H1 (cell line): Measurements from ENCODE around the gene DAAM1. TPM values are rescaled to one million over a fixed set of nuclear protein-coding genes. Genes with fewer than 3 reads are reported as not detected.

Experiments used
- CTCF ChIA-PET: fragments of 300-600 bp; sonication (Branson Sonifier 250); formaldehyde crosslinking; loops from one replicate; lab custom pipeline; 2021; ENCODE audit not compliant: partially characterized antibody; lab: Charles Lee
- POLR2A ChIA-PET: fragments of 300-600 bp; sonication (Branson Sonifier 250); formaldehyde crosslinking; loops from one replicate; lab custom pipeline; 2021; ENCODE audit warnings: inconsistent platforms; ENCODE audit not compliant: partially characterized antibody; lab: Charles Lee
- DNase-seq, 2 experiments: peaks; one replicate each; pipeline versions ENCODE4 v3.0.0 to v3.0.0-alpha.2; 2010 to 2022; ENCODE audit warnings: low spot score in 2 of 2, low read depth in 1 of 2, mixed read lengths in 1 of 2
- FAIRE-seq: peaks from 2 replicates; lab custom pipeline; 2011; peaks lifted over from hg19 to GRCh38; lab: Jason Lieb, UNC
- H2AFZ ChIP-seq: 2 replicates; pipeline ENCODE4 v1.8.1; 2012; ENCODE audit warnings: low read length, inconsistent platforms
- H2AK5ac ChIP-seq: 2 replicates; pipeline ENCODE4 v1.6.1; 2013; ENCODE audit warnings: low read depth, low read length
- H2BK120ac ChIP-seq: replicated peaks from 2 replicates; pipeline ENCODE3; 2013; ENCODE audit warnings: low read depth, low read length, inconsistent platforms
- H2BK12ac ChIP-seq: 2 replicates; pipeline ENCODE4 v1.6.1; 2013; ENCODE audit warnings: low read depth, low read length
- H2BK15ac ChIP-seq: 2 replicates; pipeline ENCODE4 v1.6.1; 2013; ENCODE audit warnings: low read length
- H2BK20ac ChIP-seq: 2 replicates; pipeline ENCODE4 v1.6.1; 2013; ENCODE audit warnings: low read length
- H2BK5ac ChIP-seq: 2 replicates; pipeline ENCODE4 v1.6.1; 2013; ENCODE audit warnings: low read depth, low read length
- H3K14ac ChIP-seq: 2 replicates; pipeline ENCODE4 v1.6.1; 2013; ENCODE audit warnings: inconsistent platforms; ENCODE audit not compliant: insufficient read length
- H3K18ac ChIP-seq: 2 replicates; pipeline ENCODE4 v1.6.1; 2013; ENCODE audit warnings: low read length; ENCODE audit errors: extremely low read depth
- H3K23ac ChIP-seq: 2 replicates; pipeline ENCODE4 v1.6.1; 2013; ENCODE audit warnings: inconsistent platforms; ENCODE audit not compliant: insufficient read length
- H3K23me2 ChIP-seq: 2 replicates; pipeline ENCODE4 v1.6.1; 2013; ENCODE audit warnings: low read depth, low read length
- H3K27ac ChIP-seq: 2 replicates; pipeline ENCODE4 v1.6.1; 2011; ENCODE audit warnings: low read depth, low read length, inconsistent platforms
- H3K27me3 ChIP-seq, 4 experiments: replicated peaks in 1 of 4; 1 replicate in 1 of 4; 2 replicates in 3 of 4; pipeline versions ENCODE4 v1.6.1 to v1.8.1; 2011 to 2013; ENCODE audit warnings: low read length in 3 of 4, mild to moderate bottlenecking in 3 of 4, inconsistent platforms in 2 of 4, mixed read lengths in 2 of 4, moderate library complexity in 1 of 4; ENCODE audit not compliant: control insufficient read depth in 3 of 4, insufficient read depth in 3 of 4; ENCODE audit errors: extremely low read depth in 1 of 4
- H3K36me3 ChIP-seq, 4 experiments: 2 replicates each; pipeline versions ENCODE4 v1.6.1 to v1.8.1; 2011 to 2013; ENCODE audit warnings: mild to moderate bottlenecking in 4 of 4, low read length in 3 of 4, moderate library complexity in 2 of 4, control low read depth in 1 of 4, inconsistent platforms in 1 of 4; ENCODE audit not compliant: insufficient read depth in 4 of 4, control insufficient read depth in 2 of 4
- H3K4ac ChIP-seq: replicated peaks from 2 replicates; pipeline ENCODE3; 2013; ENCODE audit warnings: low read length, low read depth, mixed read lengths, inconsistent platforms; ENCODE audit not compliant: insufficient read length
- H3K4me1 ChIP-seq, 4 experiments: replicated peaks in 1 of 4; 1 replicate in 1 of 4; 2 replicates in 3 of 4; pipeline versions ENCODE4 v1.6.1 to v1.8.1; 2011 to 2013; ENCODE audit warnings: low read length in 3 of 4, inconsistent platforms in 2 of 4, mixed read lengths in 1 of 4; ENCODE audit not compliant: insufficient read depth in 4 of 4, control insufficient read depth in 3 of 4
- H3K4me2 ChIP-seq, 2 experiments: 2 replicates each; pipeline versions ENCODE4 v1.6.1 to v1.8.1; 2011 to 2013; ENCODE audit warnings: low read depth in 2 of 2, low read length in 2 of 2, control low read depth in 1 of 2, inconsistent platforms in 1 of 2, mild to moderate bottlenecking in 1 of 2; ENCODE audit not compliant: insufficient read depth in 1 of 2
- H3K4me3 ChIP-seq, 4 experiments: fragments of 200-600, 300-600 bp in 1 of 4; sonication (generic), shearing (Covaris generic), sonication (Bioruptor Twin) in 1 of 4; 2 replicates each; pipeline versions ENCODE4 v1.5.1 to v1.8.1; 2011 to 2016; ENCODE audit warnings: low read length in 4 of 4, low read depth in 3 of 4, control low read depth in 2 of 4, inconsistent platforms in 2 of 4, mild to moderate bottlenecking in 2 of 4, mixed read lengths in 1 of 4, moderate library complexity in 1 of 4; ENCODE audit not compliant: insufficient read depth in 2 of 4; ENCODE audit errors: extremely low read depth in 1 of 4
- H3K56ac ChIP-seq: replicated peaks from 2 replicates; pipeline ENCODE3; 2013; ENCODE audit warnings: low read depth, mild to moderate bottlenecking, mixed read lengths, low read length, inconsistent platforms; ENCODE audit not compliant: insufficient read length
- H3K79me1 ChIP-seq: 2 replicates; pipeline ENCODE4 v1.6.1; 2013; ENCODE audit warnings: low read depth, low read length, control low read depth
- H3K79me2 ChIP-seq, 2 experiments: 2 replicates each; pipeline versions ENCODE4 v1.6.1 to v1.8.1; 2012 to 2013; ENCODE audit warnings: low read length in 2 of 2, mild to moderate bottlenecking in 2 of 2, inconsistent platforms in 1 of 2; ENCODE audit not compliant: insufficient read depth in 2 of 2, control insufficient read depth in 1 of 2
- H3K9ac ChIP-seq, 4 experiments: replicated peaks in 1 of 4; 1 replicate in 1 of 4; 2 replicates in 3 of 4; pipeline versions ENCODE4 v1.6.1 to v1.8.1; 2011 to 2013; ENCODE audit warnings: low read depth in 3 of 4, low read length in 3 of 4, control low read depth in 2 of 4, mild to moderate bottlenecking in 2 of 4, moderate library complexity in 2 of 4, inconsistent platforms in 1 of 4; ENCODE audit errors: extremely low read depth in 1 of 4
- H3K9me3 ChIP-seq, 2 experiments: 2 replicates each; pipeline versions ENCODE4 v1.6.1 to v1.8.1; 2012 to 2013; ENCODE audit warnings: mild to moderate bottlenecking in 2 of 2, moderate library complexity in 2 of 2, control low read depth in 1 of 2, inconsistent platforms in 1 of 2, low read depth in 1 of 2, low read length in 1 of 2, mixed read lengths in 1 of 2; ENCODE audit not compliant: insufficient read depth in 2 of 2
- H4K20me1 ChIP-seq, 2 experiments: replicated peaks in 1 of 2; 2 replicates each; pipeline versions ENCODE3 to v1.8.1; 2011 to 2013; ENCODE audit warnings: inconsistent platforms in 2 of 2, low read length in 2 of 2, mild to moderate bottlenecking in 1 of 2; ENCODE audit not compliant: insufficient read depth in 2 of 2, control insufficient read depth in 1 of 2
- H4K5ac ChIP-seq: 2 replicates; pipeline ENCODE4 v1.6.1; 2013; ENCODE audit warnings: low read length, low read depth, mixed read lengths, inconsistent platforms; ENCODE audit not compliant: insufficient read length
- H4K8ac ChIP-seq: 2 replicates; pipeline ENCODE4 v1.8.0; 2013; ENCODE audit warnings: mild to moderate bottlenecking, moderate library complexity, low read length, inconsistent platforms; ENCODE audit not compliant: insufficient read depth; ENCODE audit errors: extremely low read depth
- H4K91ac ChIP-seq: replicated peaks from 2 replicates; pipeline ENCODE3; 2013; ENCODE audit warnings: low read length, mixed read lengths, inconsistent platforms; ENCODE audit not compliant: insufficient read length
- CHD2 ChIP-seq: IDR thresholded peaks from 2 replicates; pipeline ENCODE4 v1.6.1; 2012; ENCODE audit warnings: low read length, improper control_type of control experiment
- WGBS, 2 experiments: shearing (Covaris generic) in 1 of 2; methylation state at CpG; one replicate each; pipeline versions ENCODE4 v1.1.6 to v1.1.7; 2013 to 2015; ENCODE audit warnings: low lambda C conversion rate in 2 of 2, mixed read lengths in 2 of 2, inconsistent platforms in 1 of 2, low coverage in 1 of 2, missing lambda C conversion rate in 1 of 2; ENCODE audit not compliant: insufficient replicate concordance in 2 of 2, insufficient coverage in 1 of 2, insufficient read length in 1 of 2; ENCODE audit errors: extremely low coverage in 1 of 2, missing lambda C conversion rate in 1 of 2; 5-methylcytosine and 5-hydroxymethylcytosine counted together
- polyA plus RNA-seq, 7 experiments: library from polyadenylated mRNA; depleted of rRNA in 3 of 7; stranded (reverse) in 5 of 7; unstranded in 2 of 7; fragments of >200 nt in 5 of 7; fragments of 200-250 nt in 2 of 7; gene quantifications; 1 replicate in 5 of 7; 2 replicates in 1 of 7; 4 replicates in 1 of 7; pipeline versions ENCODE4 v1.2.1 to v1.2.3, GENCODE V29; 2011 to 2013; ENCODE audit warnings: missing spikeins in 2 of 7, mixed read lengths in 2 of 7
- total RNA-seq: library from RNA; stranded (reverse); fragmentation: NEBNext Ultra II Directional; extraction: Animal tissue kit (Norgen Biotek cat#: 25700); gene quantifications from 2 replicates; pipeline ENCODE4 v1.2.1, GENCODE V29; 2021

Gene DAAM1
- total and polyA plus RNA-seq, 2 of the 8 experiments (the other 6 are each of a cell fraction or from before 2014, with no cell fraction given), result 5.0 to 44.9 TPM

- no peak overlapping the region for H3K56ac ChIP-seq
- no peak overlapping the region for H3K4ac ChIP-seq
- no peak overlapping the region for H2BK20ac ChIP-seq
- H3K23me2 ChIP-seq, result no peaks in the 10 kb centered on the region
- H4K91ac ChIP-seq, result no peak overlapping the region
- H3K4me2 ChIP-seq, result no peak overlapping the region
- H3K79me2 ChIP-seq, result no peaks in the 10 kb centered on the region
- CTCF ChIA-PET, result interaction anchor here (1.1 to 3.3 kb wide), 3 partner anchors 9 to 172 kb away, joined by 3 to 9 read pairs (median 3); no protein-coding TSS in a partner anchor
- no peak overlapping the region for H4K8ac ChIP-seq
- peaks cover 0 to 4% (median 0%) of the 10 kb centered on the region in 4 experiments; a peak in 2 of 8 replicates for H3K36me3 ChIP-seq
- H2AK5ac ChIP-seq, result no peak overlapping the region
- POLR2A ChIA-PET, result no interaction called here
- no peak overlapping the region for H3K14ac ChIP-seq
- H2BK12ac ChIP-seq, result no peak overlapping the region
- no peak overlapping the region for H2BK120ac ChIP-seq
- DNase-seq, result no peak
- no peaks in the 10 kb centered on the region for H3K4me1 ChIP-seq
- H3K27ac ChIP-seq, result no peak overlapping the region
- H3K18ac ChIP-seq, result no peak overlapping the region
- no peak for FAIRE-seq
- H3K9ac ChIP-seq, result no peak overlapping the region
- no peaks in the 10 kb centered on the region for H3K9me3 ChIP-seq
- no peak overlapping the region for H4K5ac ChIP-seq
- no peak overlapping the region for H3K23ac ChIP-seq
- no peak overlapping the region for H3K4me3 ChIP-seq
- no peak overlapping the region for H2BK5ac ChIP-seq
- no peaks in the 10 kb centered on the region for H3K79me1 ChIP-seq
- H3K27me3 ChIP-seq, result no peaks in the 10 kb centered on the region
- no peak for TF ChIP-seq CHD2
- no peaks in the 10 kb centered on the region for H4K20me1 ChIP-seq
- H2AFZ ChIP-seq, result no peak overlapping the region
- no peak overlapping the region for H2BK15ac ChIP-seq
- WGBS, 2 experiments, result 91% methylated on average over 5 of the region's 5 CpGs; no CpG with 5 or more reads in 1 of the 2 experiments
Observed at GRCh38 chr14:59297071-59297776, 108.8 kb downstream of the DAAM1 start.
